H9 (cell line): ENCODE measurements around the gene ALOX5. TPM values are rescaled to one million over a fixed set of nuclear protein-coding genes. Genes with fewer than 3 reads are reported as not detected.

Source experiments
- DNase-seq: peaks from one replicate; pipeline ENCODE4 v3.0.0-alpha.2; 2017
- H2AFZ ChIP-seq: one replicate; pipeline ENCODE4 v1.6.1; 2013; ENCODE audit warnings: mild to moderate bottlenecking, low read length, control low read depth, moderate library complexity
- H2AK5ac ChIP-seq: 2 replicates; pipeline ENCODE4 v1.6.1; 2013; ENCODE audit warnings: low read length, control low read depth, mixed read lengths; ENCODE audit not compliant: insufficient read length
- H2BK120ac ChIP-seq: one replicate; pipeline ENCODE4 v1.6.1; 2013; ENCODE audit warnings: low read depth, mild to moderate bottlenecking, low read length, control low read depth, inconsistent platforms; ENCODE audit not compliant: poor library complexity, severe bottlenecking
- H2BK12ac ChIP-seq: 2 replicates; pipeline ENCODE4 v1.6.1; 2013; ENCODE audit warnings: low read length, control low read depth, mixed read lengths, low read depth; ENCODE audit not compliant: insufficient read length
- H2BK15ac ChIP-seq: 2 replicates; pipeline ENCODE4 v1.6.1; 2013; ENCODE audit warnings: low read depth, low read length, control low read depth
- H2BK20ac ChIP-seq: one replicate; pipeline ENCODE4 v1.6.1; 2013; ENCODE audit warnings: low read depth, mild to moderate bottlenecking, low read length, control low read depth, inconsistent platforms; ENCODE audit not compliant: poor library complexity, severe bottlenecking
- H2BK5ac ChIP-seq: 2 replicates; pipeline ENCODE4 v1.6.1; 2013; ENCODE audit warnings: low read length, control low read depth, mixed read lengths; ENCODE audit not compliant: insufficient read length
- H3K14ac ChIP-seq: 2 replicates; pipeline ENCODE4 v1.6.1; 2013; ENCODE audit warnings: low read length, control low read depth; ENCODE audit not compliant: insufficient read depth
- H3K18ac ChIP-seq: 2 replicates; pipeline ENCODE4 v1.6.1; 2013; ENCODE audit warnings: low read depth, mild to moderate bottlenecking, mixed read lengths, low read length, control low read depth; ENCODE audit not compliant: insufficient read length
- H3K23ac ChIP-seq: 2 replicates; pipeline ENCODE4 v1.6.1; 2013; ENCODE audit warnings: low read length, control low read depth, mixed read lengths, low read depth; ENCODE audit not compliant: insufficient read length
- H3K23me2 ChIP-seq: 2 replicates; pipeline ENCODE4 v1.6.1; 2013; ENCODE audit warnings: low read depth, mild to moderate bottlenecking, mixed read lengths, low read length, control low read depth; ENCODE audit not compliant: insufficient read length, poor library complexity, severe bottlenecking
- H3K27ac ChIP-seq: 2 replicates; pipeline ENCODE4 v1.5.1; 2013; ENCODE audit warnings: low read length, control low read depth, mixed read lengths, low read depth; ENCODE audit not compliant: insufficient read length
- H3K27me3 ChIP-seq: 2 replicates; pipeline ENCODE4 v1.6.1; 2013; ENCODE audit warnings: low read length, control low read depth, inconsistent platforms; ENCODE audit not compliant: insufficient read depth
- H3K4ac ChIP-seq: 2 replicates; pipeline ENCODE4 v1.6.1; 2013; ENCODE audit warnings: low read depth, mild to moderate bottlenecking, control low read depth, inconsistent platforms, low read length, moderate library complexity
- H3K4me1 ChIP-seq: 2 replicates; pipeline ENCODE4 v1.6.1; 2013; ENCODE audit warnings: low read length, control low read depth, inconsistent platforms; ENCODE audit not compliant: insufficient read depth
- H3K4me2 ChIP-seq: 2 replicates; pipeline ENCODE4 v1.6.1; 2013; ENCODE audit warnings: low read length, control low read depth, mixed read lengths; ENCODE audit not compliant: insufficient read length, insufficient read depth
- H3K56ac ChIP-seq: 2 replicates; pipeline ENCODE4 v1.6.1; 2013; ENCODE audit warnings: low read depth, mild to moderate bottlenecking, mixed read lengths, low read length, control low read depth; ENCODE audit not compliant: insufficient read length
- H3K79me1 ChIP-seq: 2 replicates; pipeline ENCODE4 v1.6.1; 2013; ENCODE audit warnings: low read depth, mild to moderate bottlenecking, moderate library complexity, low read length, control low read depth, inconsistent platforms; ENCODE audit not compliant: insufficient read depth, poor library complexity, severe bottlenecking
- H3K79me2 ChIP-seq: 2 replicates; pipeline ENCODE4 v1.6.1; 2013; ENCODE audit warnings: low read length, control low read depth, inconsistent platforms; ENCODE audit not compliant: insufficient read depth
- H3K9ac ChIP-seq: 2 replicates; pipeline ENCODE4 v1.6.1; 2013; ENCODE audit warnings: low read length, control low read depth, mixed read lengths; ENCODE audit not compliant: insufficient read length; ENCODE audit errors: extremely low read depth
- H3K9me3 ChIP-seq: one replicate; pipeline ENCODE4 v1.6.1; 2013; ENCODE audit warnings: low read depth, low read length, inconsistent platforms; ENCODE audit not compliant: control insufficient read depth
- H3T11ph ChIP-seq: one replicate; pipeline ENCODE4 v1.6.1; 2013; ENCODE audit warnings: mild to moderate bottlenecking, low read length, control low read depth, inconsistent platforms
- H4K20me1 ChIP-seq: one replicate; pipeline ENCODE4 v1.6.1; 2013; ENCODE audit not compliant: control insufficient read depth, insufficient read length, insufficient read depth
- H4K5ac ChIP-seq: 2 replicates; pipeline ENCODE4 v1.6.1; 2013; ENCODE audit warnings: low read depth, mild to moderate bottlenecking, mixed read lengths, low read length, control low read depth; ENCODE audit not compliant: insufficient read length
- H4K8ac ChIP-seq: replicated peaks from 2 replicates; pipeline ENCODE4 v1.6.1; 2013; ENCODE audit warnings: low read length, control low read depth, mixed read lengths, low read depth; ENCODE audit not compliant: insufficient read length
- H4K91ac ChIP-seq: 2 replicates; pipeline ENCODE4 v1.6.1; 2013; ENCODE audit warnings: low read depth, mild to moderate bottlenecking, moderate library complexity, mixed read lengths, low read length, control low read depth; ENCODE audit not compliant: insufficient read length
- H3K27ac Mint-ChIP-seq, 3 experiments: 2 replicates in 2 of 3; 3 replicates in 1 of 3; pipeline ENCODE4 v1.8.0; 2020 to 2021; ENCODE audit warnings: mixed read lengths in 3 of 3, mild to moderate bottlenecking in 1 of 3, moderate library complexity in 1 of 3
- H3K27me3 Mint-ChIP-seq: 2 replicates; pipeline ENCODE4 v1.8.0; 2021; ENCODE audit warnings: low read depth, mild to moderate bottlenecking, moderate library complexity, mixed read lengths
- H3K36me3 Mint-ChIP-seq, 3 experiments: 2 replicates in 2 of 3; 3 replicates in 1 of 3; pipeline ENCODE4 v1.8.0; 2020 to 2021; ENCODE audit warnings: low read depth in 3 of 3, mixed read lengths in 3 of 3; ENCODE audit not compliant: insufficient read depth in 1 of 3
- H3K4me1 Mint-ChIP-seq, 2 experiments: 2 replicates each; pipeline ENCODE4 v1.8.0; 2020; ENCODE audit warnings: mixed read lengths in 2 of 2
- H3K4me3 Mint-ChIP-seq, 2 experiments: 2 replicates in 1 of 2; 3 replicates in 1 of 2; pipeline ENCODE4 v1.8.0; 2020 to 2021; ENCODE audit warnings: mild to moderate bottlenecking in 2 of 2, mixed read lengths in 2 of 2, moderate library complexity in 1 of 2
- H3K9me3 Mint-ChIP-seq, 2 experiments: 2 replicates in 1 of 2; 3 replicates in 1 of 2; pipeline ENCODE4 v1.8.0; 2020; ENCODE audit warnings: mild to moderate bottlenecking in 2 of 2, mixed read lengths in 2 of 2, moderate library complexity in 1 of 2
- CTCF ChIP-seq: fragments of 200-600 bp; sonication (generic); conservative IDR thresholded peaks from 3 replicates; pipeline ENCODE4 v1.8.0; 2021; ENCODE audit warnings: antibody characterized with exemption, mild to moderate bottlenecking
- WGBS: extraction: QIAGEN DNeasy Blood & Tissue Kit; methylation state at CpG from one replicate; pipeline ENCODE4 v1.1.7; 2013; ENCODE audit warnings: missing lambda C conversion rate, low lambda C conversion rate, mixed read lengths; ENCODE audit not compliant: insufficient read length; ENCODE audit errors: extremely low coverage; 5-methylcytosine and 5-hydroxymethylcytosine counted together
- total RNA-seq: library from RNA; stranded (reverse); gene quantifications from 2 replicates; pipeline ENCODE4 v1.2.1, GENCODE V29; 2021

The ALOX5 gene
- total RNA-seq, 1 experiment from 2014 or later, result 3.7 TPM

- Mint-ChIP-seq H3K36me3 (no peaks in the 10 kb centered on the region; a peak in 2 of 7 replicates), H3K9me3 (peaks cover 2 to 3% of the 10 kb centered on the region in 2 experiments; a peak in 2 of 5 replicates), H3K4me3 (no peak overlapping the region), H3K4me1 (peaks cover 29 to 30% of the 10 kb centered on the region in 2 experiments), H3K27me3 (no peaks in the 10 kb centered on the region; the same call in 1 of the 2 replicates), H3K27ac (no peak overlapping the region)
- Histone ChIP-seq H4K8ac (no peak overlapping the region), H2BK120ac (no peak overlapping the region), H3T11ph (no peak overlapping the region), H3K9ac (no peak overlapping the region), H2BK5ac (no peak overlapping the region), H4K91ac (no peak overlapping the region), H3K56ac (no peak overlapping the region), H3K4me1 (peaks cover 6% of the 10 kb centered on the region; the same call in 1 of the 2 replicates), H2BK20ac (no peak overlapping the region), H3K27ac (no peak overlapping the region), H4K5ac (no peak overlapping the region), H2AFZ (no peak overlapping the region), H3K18ac (no peak overlapping the region), H3K23me2 (no peaks in the 10 kb centered on the region), H3K27me3 (no peaks in the 10 kb centered on the region), H3K23ac (no peak overlapping the region), H3K4ac (no peak overlapping the region), H2BK12ac (no peak overlapping the region), H3K79me2 (no peaks in the 10 kb centered on the region), H2AK5ac (no peak overlapping the region), H3K14ac (no peak overlapping the region), H3K4me2 (no peak overlapping the region), H4K20me1 (no peaks in the 10 kb centered on the region), H3K9me3 (no peaks in the 10 kb centered on the region), H2BK15ac (no peak overlapping the region), H3K79me1 (no peaks in the 10 kb centered on the region)
- WGBS, result no CpG with 5 or more reads among the region's 4 CpGs
- no peak for TF ChIP-seq CTCF
- no peak for DNase-seq
These were observed 30.7 kb downstream of the ALOX5 start for GRCh38 chr10:45404770-45405120.
